Fibroblast of skin of right biceps (primary cell): ENCODE measurements around the gene SLC39A2.

ENCODE experiments used
- DNase-seq: peaks from one replicate; pipeline ENCODE4 v3.0.0-alpha.2; 2013

SLC39A2 gene

DNA sequence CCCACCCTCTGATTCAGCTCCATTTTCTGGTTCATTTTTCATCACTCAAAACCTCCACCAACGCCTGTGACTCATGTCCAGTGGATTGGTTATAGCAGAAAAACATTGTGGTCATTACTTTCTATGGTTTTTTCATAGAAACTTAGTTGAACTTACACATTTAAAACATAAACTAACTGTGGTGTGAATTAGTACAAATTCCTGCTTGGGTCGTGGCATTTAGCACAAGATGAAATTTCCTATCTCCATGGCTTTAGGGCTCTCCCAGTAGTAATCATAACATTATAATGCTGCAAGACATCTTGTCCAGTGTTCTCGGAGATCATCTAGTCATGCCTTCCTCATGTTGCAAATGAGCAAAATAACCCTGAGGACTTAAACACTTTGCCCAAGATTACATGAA lies 50.2 kb downstream of the SLC39A2 start:
- peak; percentile 58 for DNase-seq

GRCh38 chr14:21050597-21050996 lies 51.5 kb downstream of the SLC39A2 start:
- DNase-seq: no peak
